Right renal pelvis (tissue), 4 donors: ENCODE data around the gene RNU1-1. TPM values are rescaled to one million over a fixed set of nuclear protein-coding genes. Genes with fewer than 3 reads are reported as not detected.
"Not testable (repeated sequence)": the region's sequence is repeated elsewhere in the genome, so short reads cannot be mapped to it uniquely, and the experiment has no call there.

ENCODE experiments used
- DNase-seq, 4 donors: peaks; one replicate each; pipeline ENCODE4 v3.0.0-alpha.2; 2013; ENCODE audit warnings: low read depth in 4 of 4, low spot score in 3 of 4, missing footprints in 1 of 4
- polyA plus RNA-seq, 4 donors: library from polyadenylated mRNA; unstranded; fragments of 120-200 nt; gene quantifications; one replicate each; pipeline ENCODE4 v1.2.1, GENCODE V29; 2013; ENCODE audit not compliant: insufficient read length in 4 of 4

The RNU1-1 gene
- polyA plus RNA-seq, 4 donors, result not detected

DNA sequence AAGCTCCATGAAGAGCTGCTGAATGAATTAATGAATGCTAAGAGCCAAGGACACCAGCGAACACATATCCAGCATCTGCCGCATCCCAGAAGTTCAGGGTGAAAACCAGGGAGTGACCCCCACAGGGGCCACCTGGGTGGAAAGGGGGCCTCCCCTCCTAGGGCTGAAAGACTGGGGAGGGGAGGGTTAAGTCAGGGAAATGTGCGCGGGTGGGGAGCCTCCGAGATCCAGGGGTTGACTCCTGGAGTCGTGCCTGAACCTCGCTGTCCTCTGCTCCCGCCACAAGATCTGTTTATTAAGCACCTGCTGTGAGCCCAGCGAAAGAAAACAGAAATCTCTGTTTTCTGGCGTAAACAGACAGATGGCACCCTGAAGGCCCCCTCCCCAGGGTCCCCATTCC is 16.0 kb downstream of the RNU1-1 start:
- not testable (repeated sequence) for DNase-seq

DNA sequence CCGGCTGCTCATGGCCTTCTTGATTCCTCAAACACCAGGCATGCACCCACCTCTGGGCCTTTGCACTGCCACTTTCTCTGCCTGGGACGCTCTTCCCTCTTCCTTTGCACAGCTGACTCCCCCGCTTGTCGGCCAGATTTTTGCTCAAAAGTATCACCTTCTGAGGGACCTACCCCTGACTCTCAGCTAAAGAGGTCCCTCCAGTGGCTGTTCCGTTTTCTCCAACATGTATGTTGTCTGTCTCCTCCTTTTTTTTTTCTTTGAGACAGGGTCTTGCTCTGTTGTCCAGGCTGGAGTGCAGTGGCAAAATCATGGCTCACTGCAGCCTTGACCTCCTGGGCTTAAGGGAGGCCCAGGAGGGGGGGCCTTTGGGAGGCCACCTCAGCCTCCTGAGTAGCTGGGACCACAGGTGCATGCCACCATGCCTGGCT is 16.6 kb downstream of the RNU1-1 start:
- not testable (repeated sequence) for DNase-seq

DNA sequence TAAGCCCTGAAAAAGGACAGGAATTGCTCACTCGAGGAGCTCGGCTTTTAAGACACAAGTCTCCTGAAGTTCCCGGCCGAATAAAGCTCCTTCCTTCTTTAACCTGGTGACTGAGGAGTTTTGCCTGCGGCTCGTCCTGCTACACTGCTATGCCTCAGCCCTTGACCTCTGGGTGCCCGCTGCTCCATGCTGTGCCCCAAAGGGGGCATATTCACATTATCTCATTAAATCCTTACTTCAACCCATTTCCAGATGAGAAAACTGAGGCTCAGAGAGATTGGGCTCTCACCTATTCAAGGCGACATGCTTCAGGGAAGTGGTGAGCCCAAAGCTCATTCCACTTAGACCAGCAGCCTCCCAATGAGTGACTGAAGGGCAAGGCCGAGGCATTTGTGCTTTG is 20.4 kb downstream of the RNU1-1 start:
- DNase-seq, result not testable (repeated sequence)

DNA sequence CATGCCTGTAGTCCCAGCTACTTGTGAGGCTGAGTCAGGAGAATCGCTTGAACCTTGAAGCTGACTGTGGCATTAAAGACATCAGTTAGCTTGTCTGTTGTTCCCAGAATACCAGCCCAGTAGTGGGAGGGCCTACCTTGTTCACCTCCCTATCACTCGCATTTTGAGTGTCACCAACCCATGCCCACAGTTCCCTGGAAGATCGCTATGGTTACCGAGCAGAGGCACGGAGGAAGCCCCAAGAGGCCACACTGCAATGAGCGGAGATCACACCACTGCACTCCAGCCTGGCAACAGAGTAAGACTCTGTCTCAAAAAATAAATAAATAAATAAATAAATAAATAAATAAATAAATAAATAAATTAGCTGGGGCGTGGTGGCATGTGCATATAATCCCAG is 21.1 kb downstream of the RNU1-1 start:
- DNase-seq, result not testable (repeated sequence)

DNA sequence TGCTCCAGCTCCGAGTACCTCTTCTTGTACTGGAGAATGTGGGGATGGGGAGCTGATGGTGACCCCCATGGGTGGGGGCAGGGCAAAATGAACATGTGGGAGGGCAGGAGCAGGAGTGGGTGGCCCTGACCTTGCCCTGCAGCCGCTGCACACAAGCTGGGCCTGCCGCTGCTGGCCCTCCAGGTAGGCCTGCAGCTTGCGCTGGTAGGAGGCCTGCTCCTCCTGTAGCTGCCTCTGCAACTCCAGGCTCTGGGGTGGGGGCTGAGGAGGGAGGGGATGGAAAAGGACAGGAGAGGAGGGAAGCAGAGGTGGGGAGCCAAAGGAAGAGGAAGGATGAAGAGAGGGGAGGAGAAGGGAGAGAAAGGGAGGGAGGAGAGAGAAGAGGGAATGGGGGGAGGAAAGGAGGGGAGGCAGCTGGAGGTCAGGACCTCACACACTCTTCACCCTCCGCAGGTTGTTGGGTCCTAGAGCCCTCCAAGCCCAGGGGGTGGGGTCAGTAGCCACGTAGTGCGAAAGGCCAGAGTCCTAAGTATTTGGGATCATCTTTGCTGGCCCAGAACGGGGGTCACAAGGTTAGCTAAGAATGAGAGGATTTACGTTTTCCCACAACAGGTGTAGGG is 22.9 kb downstream of the RNU1-1 start:
- no peak for DNase-seq

DNA sequence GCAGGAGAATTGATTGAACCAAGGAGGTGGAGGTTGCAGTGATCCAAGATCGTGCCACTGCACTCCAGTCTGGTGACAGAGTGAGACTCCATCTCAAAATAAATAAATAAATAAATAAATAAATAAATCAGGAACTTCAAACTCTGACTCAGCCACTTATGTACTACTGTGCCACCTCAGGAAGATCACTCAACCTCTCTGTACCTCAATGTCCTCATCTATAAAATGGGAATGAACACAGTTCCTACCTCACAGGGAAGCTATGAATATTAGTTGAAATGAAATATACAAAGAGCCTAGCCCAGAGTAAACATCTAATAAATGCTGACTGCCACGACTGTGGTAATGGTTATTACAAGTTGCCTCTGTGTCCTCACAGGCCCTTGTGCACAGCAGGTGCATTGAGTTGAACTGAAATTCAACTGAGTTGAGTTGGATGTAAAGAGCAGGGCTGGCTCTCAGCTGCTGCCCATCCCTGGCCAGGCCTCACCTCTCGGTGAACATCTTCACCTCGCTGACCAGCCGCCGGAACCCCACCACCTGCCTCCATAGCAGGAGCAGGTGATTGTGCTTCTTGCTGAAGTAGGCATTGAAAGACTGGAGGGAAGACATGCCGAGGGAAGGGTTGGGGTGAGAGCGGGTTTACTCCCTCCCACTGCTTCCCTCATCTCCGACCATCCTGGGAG is 24.7 kb downstream of the RNU1-1 start:
- DNase-seq, result not testable (repeated sequence)

DNA sequence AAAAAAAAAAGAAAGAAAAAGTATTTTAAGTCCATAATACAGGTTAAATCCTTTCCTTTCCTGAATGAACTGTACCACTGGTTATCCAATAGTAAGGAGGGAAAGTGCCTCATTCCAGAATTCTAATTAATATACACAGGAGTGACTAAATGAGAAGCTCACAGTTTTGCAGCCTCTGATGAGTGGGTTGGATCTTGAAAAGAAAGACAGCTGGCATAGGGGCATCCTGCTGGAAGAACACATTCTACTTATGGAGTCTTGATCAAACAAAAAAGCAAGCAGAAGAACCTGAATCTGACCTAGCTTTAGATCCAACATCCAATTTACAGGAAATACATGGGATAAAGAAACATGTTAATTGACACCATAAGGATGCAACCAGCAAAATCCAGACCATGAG is 27.1 kb downstream of the RNU1-1 start:
- DNase-seq, result not testable (repeated sequence)

DNA sequence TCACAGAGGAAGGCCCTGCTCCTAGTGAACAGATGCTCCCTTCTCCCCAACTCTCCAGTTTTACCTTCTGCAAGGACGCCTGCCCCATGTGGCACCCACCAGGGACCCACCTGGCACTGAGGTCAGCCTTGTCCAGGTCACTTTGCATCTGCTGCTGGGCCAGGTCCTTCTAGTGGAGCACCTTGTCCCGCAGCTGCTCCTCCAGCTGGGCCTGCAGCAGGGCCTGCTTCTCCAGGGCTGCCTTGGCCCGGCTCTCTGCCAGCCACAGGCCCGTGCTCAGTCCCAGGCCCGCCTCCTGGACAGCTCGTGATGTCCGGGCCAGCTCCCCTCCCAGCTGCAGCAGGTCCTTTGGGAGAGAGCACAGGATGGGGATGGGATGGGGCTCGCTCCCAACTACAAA is 27.8 kb downstream of the RNU1-1 start:
- not testable (repeated sequence) for DNase-seq

DNA sequence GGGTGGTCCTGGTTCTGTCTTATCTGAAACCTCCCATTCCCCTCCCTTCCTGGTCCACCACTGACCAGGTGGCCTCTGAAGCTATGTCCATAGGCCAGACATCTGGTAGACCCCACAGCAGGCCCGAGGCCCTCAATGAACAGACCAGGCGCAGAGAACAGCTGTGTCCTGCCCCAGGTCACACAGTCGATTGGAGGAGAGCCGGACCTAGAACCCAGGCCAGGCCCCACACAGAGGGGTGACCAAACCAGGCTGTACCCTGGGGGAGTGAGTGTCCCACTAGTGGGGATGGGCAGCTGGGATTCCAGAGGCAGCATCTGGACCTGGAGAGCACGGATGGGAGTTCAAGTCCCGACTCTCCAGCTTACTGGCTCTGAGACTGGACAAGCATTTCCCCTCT is 29.2 kb downstream of the RNU1-1 start:
- no peak for DNase-seq

DNA sequence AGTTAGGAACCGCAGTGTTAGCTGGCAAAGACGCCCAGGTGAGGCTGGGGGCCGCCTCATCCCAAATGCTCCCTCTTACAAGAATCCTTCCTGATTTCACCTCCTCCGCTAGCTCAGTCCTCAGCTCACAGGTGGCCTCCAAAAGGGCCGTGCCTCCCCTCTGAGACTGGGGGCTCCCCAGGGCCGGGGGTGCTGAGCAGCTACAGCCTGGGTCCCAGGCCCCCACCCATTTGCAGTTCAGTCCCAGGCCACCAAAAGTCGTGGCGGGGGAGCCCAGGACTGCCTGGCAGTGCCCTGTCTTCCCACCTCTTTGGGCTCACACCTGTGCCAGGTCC is 29.6 kb downstream of the RNU1-1 start:
- no peak for DNase-seq

DNA sequence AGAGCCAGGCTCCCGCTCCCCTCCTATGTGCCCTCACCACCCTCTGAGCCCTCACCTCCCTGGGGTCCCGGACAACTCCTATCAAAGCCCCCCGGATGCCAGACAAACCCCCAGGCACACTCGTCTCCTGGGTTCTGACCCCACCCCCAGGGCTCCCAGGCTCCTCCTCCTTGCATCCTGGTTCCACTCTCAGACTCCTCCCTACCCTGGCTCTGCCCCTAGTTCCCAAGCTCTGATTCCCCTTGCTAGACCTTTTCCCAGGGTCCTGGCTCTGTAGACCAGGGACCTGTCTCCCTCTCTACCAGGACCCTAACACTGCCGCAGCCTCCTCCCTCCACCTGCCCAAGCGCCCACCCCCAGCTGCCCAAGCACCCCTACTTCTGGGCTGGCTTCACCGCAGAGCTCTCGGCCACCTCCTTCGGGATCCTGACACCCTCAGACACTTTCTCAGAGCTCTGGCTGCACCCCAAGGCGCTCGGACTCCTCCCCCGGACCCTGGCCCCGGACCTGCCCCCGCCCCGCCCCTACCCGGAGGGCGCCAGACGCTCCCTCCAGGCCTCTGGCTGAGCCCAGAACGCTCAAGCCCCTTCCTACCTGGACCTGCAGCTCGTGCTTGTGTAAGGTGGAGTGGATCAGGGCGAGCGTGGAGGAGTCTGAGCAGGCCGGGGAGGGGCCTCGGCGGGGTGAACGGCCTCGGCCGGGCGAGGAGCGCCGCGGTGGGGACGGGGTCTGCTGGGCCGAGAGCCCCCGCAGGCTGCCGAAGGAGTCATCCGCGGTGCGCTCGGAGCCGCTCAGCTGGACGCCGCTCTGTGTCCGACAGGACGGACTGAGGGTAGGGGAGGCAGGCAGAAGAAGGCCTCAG is 30.2 kb downstream of the RNU1-1 start:
- DNase-seq, result not testable (repeated sequence)

DNA sequence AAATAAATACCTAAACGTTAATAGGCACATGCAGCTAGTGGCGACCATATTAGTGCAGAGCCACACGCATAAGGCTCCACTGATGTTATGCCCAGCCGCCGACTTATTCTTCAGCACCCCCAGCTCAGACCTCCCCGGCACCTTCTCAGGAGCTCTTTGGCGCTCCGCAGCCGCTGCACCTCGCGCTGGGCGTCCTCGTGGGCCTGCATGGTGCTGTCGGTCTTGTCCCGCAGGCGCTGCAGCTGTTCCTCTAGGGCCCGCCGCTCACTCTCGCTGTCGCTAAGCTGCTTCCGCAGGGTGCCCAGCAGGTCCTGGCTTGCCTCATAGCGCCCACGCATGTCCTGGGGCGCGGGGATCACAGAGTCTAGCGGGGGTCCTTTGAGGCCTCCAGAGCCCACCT is 30.9 kb downstream of the RNU1-1 start:
- DNase-seq, result not testable (repeated sequence)

DNA sequence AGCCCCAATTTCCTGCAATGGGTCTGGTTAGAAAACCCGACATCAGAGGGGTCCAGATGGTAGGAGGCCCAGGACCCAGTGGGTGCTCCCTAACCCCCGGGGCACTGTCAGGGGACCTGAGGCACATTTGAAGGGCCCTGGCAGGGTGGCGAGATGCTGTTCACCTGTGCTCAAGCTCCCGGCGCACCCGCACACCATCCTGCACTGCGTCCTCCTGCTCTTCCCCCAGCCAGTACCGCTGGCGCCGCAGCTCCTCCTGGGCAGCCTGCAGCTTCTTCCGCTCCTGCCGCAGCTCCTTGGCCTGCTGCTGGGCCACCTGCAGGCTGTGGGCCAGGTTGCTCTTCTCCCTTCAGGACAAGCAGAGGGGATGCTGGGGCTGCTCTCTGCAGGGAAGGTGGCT is 36.0 kb downstream of the RNU1-1 start:
- DNase-seq, result no peak

DNA sequence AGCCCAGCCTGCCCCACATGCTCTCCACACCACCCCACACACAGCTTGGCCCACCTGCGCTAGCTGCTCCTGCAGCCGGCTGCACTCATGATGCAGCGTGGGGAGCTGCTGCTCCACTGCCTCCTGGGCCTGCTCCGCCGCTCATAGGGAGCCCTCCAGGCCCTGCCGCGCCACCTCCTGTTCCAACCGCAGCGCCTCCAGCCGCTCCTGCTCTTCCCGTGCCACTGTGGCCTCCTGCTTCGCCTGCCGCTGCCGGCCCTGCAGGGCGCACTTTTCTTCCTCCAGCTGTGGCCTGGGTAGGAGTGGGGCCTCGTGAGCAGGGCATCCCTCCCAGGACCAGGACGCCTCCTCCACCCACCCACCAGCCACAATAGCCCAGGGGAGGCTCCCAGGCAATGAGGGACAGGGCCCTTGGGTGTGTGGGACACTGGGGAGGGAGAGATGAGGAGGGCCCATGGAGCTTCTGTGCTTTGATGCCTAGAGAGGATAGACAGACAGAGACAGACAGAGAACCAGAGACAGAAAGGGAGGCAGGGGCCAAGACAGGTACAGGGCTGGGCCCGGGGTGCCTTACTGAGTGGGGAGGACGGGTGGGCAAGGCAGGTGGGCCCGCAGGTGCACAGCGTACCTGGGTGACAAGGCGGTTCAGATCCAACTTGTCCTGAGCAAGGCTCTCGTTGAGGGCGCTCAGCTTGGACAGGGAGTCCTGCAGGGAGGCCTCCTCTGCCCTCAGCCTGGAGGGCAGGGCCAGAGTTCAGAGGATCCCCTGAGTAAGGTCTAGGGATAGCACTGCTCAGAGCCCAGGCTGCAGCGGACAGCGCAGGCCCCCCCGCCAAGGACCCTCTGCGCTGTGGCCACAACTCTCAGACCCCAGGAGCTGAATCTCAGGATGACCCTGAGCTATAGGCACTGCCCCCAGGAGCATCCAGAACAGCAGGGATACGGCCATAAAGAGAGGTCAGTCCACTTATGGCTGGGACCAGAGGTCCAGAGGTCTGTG is 38.0 kb downstream of the RNU1-1 start:
- DNase-seq, result not testable (repeated sequence)

DNA sequence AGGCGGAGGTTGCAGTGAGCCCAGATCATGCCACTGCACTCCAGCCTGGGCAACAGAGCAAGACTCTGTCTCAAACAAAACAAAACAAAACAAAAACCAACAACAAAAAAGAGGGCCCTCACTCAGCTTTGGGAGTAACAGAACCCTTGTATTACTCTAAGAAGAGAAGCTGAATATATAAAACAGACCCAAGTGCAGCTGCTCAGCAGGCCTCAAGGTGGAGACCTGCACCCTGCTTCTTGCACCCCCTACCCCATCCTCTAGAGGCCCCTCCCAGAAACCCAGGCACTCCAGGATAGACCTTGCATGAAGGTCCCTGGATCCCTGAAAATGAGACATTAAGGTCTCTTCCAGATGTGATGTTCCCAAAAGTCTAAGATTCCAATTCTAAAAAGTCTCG is 39.2 kb downstream of the RNU1-1 start:
- not testable (repeated sequence) for DNase-seq

DNA sequence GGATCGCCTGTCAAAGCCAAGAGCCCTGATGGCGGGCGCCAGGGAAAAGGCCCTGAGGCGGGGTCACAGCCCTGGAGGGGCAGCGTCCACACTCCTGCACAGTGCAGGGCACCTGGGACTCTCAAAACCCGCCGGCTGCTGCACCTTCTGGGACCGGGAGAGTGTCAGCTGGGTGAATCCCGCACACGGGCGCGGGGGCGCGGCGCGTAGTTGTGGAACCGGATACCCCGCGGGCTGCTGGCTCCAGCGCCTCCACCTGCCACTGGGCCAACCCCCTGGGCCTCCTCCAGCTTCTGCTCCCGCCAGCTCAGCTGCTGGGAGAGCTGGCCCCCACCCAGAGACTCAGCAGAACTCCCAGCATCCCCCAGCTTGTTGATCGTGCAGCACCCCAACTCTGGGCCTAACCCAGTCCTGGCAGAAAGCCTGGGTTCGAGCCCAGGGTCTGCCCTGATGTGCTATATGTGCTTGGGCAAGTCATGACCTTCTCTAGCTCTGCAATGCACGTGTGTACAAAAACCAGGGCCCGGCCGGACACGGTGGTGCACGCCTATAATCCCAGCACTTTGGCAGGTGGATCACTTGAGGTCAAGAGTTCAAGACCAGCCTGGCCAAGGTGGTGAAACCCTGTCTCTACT is 39.8 kb downstream of the RNU1-1 start:
- no peak for DNase-seq

DNA sequence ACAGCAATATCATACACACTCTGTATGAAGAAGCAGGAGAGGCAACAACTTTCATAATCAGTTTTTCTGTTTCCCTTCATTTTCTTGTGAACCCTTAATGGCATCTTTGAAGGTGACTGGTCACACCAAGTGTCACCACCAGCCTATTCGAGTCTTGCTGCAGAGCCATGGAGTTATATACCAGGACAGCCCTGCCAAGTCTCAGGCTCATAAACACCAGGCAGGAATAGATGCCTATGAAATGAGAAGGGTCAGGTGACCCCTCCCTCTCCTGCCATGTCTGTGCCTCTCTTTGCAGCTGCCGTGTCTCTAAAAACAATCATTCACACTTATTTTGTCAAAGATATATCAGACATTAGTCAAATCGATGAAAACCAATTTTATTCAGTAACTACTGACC is 45.5 kb downstream of the RNU1-1 start:
- DNase-seq, result no peak

DNA sequence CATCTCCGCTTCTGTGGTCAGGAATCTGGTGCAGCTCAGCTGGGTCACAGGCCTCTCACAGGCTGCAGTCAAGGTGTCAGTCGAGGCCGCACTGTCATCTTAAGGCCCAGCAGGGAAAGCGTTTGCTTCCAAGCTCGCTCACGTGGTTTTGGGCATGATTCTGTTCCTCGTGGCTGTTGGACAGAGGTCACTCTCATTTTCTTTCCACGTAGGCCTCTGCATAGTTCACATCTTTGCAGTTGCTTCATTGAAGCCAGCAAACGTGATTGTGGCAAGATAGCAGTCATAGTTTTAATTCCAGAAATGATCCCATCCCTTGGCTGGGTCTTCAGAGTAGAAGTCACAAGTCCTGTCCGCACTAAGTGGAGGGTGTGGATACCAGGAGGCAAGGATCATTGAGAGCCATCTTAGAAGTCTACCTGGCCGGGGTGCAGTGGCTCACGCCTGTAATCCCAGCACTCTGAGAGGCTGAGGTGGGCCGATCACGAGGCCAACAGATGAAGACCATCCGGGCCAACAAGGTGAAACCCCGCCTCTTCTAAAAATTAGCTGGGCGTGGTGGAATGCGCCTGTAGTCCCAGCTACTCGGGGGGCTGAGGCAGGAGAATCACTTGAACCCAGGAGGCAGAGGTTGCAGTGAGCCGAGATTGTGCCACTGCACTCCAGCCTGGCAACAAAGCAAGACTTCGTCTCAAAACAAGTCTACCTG is 49.0 kb downstream of the RNU1-1 start:
- DNase-seq, result no peak
